AG10803 (cell line): ENCODE measurements around the gene ZMIZ1.

ENCODE experiments used
- DNase-seq: peaks from one replicate; pipeline ENCODE4 v3.0.0; 2010; ENCODE audit warnings: low read depth
- H3K4me3 ChIP-seq: 2 replicates; pipeline ENCODE4 v1.5.1; 2011; ENCODE audit warnings: mild to moderate bottlenecking, low read length, control low read depth
- TF ChIP-seq, protein P1 (sequence below): conservative IDR thresholded peaks from 2 replicates; pipeline ENCODE4 v1.5.1; 2011; ENCODE audit warnings: mild to moderate bottlenecking, low read length, control low read depth, inconsistent platforms

Gene ZMIZ1

DNA sequence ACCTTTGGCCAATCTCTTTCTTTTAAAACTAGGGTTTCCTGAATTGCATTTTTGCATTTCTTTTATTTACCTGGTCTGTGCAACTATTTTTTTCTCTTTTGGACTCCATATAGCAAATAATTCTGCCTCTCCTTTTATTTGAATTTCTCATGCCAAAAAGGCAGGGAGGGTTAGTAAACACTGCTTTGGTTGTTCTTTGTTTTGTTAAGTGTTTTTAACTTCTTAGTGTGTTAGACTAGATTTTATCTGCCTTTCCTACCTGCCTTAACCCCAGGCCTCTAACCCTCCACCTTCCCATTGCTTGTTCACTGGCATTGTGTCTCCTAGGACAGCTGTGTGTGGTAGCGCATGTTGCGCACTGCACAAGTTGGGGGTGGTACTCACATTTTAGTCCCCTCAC lies 18.1 kb downstream of the ZMIZ1 start:
- no peak for DNase-seq
- no peak overlapping the region for H3K4me3 ChIP-seq
- TF ChIP-seq, protein P1, sequence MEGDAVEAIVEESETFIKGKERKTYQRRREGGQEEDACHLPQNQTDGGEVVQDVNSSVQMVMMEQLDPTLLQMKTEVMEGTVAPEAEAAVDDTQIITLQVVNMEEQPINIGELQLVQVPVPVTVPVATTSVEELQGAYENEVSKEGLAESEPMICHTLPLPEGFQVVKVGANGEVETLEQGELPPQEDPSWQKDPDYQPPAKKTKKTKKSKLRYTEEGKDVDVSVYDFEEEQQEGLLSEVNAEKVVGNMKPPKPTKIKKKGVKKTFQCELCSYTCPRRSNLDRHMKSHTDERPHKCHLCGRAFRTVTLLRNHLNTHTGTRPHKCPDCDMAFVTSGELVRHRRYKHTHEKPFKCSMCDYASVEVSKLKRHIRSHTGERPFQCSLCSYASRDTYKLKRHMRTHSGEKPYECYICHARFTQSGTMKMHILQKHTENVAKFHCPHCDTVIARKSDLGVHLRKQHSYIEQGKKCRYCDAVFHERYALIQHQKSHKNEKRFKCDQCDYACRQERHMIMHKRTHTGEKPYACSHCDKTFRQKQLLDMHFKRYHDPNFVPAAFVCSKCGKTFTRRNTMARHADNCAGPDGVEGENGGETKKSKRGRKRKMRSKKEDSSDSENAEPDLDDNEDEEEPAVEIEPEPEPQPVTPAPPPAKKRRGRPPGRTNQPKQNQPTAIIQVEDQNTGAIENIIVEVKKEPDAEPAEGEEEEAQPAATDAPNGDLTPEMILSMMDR: no peak

DNA sequence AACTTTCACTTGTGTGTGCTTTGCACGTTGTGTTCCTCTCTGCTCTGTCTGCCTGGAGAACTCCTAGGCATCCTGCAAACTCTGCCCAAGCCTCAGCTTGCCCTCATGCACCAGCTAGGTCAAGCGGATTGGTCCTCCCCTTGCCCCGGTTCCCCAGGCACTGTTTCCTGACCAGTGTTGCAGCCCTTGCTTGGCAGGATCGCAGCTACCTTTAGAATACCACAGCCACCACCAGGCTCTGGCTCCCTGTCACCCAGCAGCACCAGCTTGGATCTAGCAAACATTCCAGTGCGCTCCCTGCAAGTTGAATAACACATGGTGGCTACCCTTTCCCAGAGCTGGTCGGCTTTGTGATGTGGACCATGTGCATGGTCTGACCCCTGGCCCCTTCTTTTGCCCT lies 19.0 kb downstream of the ZMIZ1 start:
- DNase-seq: no peak

GRCh38 chr10:79088176-79088575 lies 19.4 kb downstream of the ZMIZ1 start:
- no peak overlapping the region for H3K4me3 ChIP-seq
- TF ChIP-seq, protein P1: no peak
- DNase-seq: no peak

More for the DNA sequence above, 19.0 kb downstream of the ZMIZ1 start:
- H3K4me3 ChIP-seq: no peak overlapping the region
- TF ChIP-seq, protein P1: no peak

GRCh38 chr10:79088613-79089355 lies 20.0 kb downstream of the ZMIZ1 start:
- TF ChIP-seq, protein P1: no peak
- no peak for DNase-seq

DNA sequence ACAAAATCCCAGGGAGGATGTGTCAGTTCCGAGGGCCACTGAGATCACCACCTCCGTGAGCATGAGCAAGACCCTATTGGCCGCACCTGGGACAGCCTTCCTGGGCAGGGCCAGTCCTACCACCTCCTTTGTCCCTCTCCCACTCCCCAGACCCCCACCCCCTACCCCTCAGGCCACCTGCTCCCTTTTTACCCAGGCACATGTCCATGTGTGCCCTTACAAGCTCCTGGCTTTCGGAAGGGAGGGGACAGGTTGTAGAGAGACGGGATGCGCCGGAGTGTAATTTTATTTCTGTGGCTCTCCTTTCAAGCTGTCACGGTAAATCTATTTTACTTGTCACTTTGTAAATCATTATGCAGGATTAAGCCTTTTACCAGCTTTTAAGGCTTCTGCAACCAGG lies 20.9 kb downstream of the ZMIZ1 start:
- TF ChIP-seq, protein P1: no peak
- no peak for DNase-seq
- no peak overlapping the region for H3K4me3 ChIP-seq

More at GRCh38 chr10:79088613-79089355, 20.0 kb downstream of the ZMIZ1 start:
- no peak overlapping the region for H3K4me3 ChIP-seq

DNA sequence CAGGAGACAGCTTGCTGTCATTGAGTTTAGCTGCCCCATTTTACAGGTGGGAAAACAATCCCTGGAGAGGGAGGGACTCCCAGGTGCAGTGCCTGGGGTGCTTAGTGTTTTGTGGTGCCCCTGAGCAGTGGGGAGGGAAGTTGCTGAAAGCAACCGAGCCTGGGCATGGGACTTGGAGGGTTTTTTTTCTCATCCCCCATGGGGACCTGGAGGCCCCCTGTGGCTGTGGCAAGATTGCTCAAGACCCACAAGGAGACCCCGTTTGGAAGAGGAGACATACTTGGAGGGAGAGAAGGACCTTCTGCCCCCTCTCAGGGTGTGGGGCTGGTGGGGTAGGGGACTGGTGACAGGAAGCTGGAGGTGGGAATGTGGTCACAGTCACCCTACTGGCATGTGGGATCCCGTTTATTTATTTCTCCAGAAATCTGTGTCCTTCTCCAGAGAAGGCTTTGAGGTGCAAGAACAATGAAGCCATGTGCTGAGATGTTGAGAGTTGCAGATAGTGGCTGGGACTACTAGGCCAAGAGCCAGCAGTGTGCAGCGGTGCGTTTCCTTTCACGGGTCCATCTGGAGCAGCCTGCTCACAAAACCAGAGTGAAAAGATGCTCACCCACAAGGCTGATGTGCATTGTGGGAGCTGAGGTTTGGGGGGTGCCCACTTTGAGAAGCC lies 21.5 kb downstream of the ZMIZ1 start:
- peak; percentile 37 for DNase-seq
- no peak overlapping the region for H3K4me3 ChIP-seq
- TF ChIP-seq, protein P1: no peak

DNA sequence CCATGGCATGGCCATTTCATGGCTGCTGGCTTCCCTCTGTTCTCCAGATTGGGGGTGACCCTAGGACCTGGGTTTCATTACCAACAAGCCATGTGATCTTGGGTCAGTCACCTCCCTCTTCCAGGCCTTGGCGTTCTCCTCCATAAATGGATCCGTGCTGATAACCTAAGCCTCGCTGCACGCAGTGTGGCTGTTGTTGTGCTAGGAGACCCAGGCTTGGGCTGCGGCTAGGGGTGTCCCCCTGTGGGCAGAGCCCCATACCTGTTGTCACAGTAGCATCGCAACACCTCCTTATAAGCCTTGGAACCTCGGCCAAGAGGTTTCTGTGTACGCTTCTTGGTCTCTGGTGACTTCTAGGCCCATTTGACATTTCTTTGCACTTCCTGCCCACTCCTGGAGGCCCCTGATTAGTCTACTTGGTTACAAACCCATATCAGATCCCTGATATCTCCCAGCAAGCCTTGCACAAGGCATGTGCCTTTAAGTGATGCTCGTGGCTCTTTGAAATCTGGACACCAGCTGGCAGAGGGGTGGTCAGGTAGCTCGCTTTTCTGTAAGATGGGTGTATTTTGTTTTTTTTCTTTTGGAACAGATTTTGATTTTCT lies 23.6 kb downstream of the ZMIZ1 start:
- TF ChIP-seq, protein P1: no peak
- H3K4me3 ChIP-seq: no peak overlapping the region
- DNase-seq: no peak
